Naive B cell (primary cell): Measurements from ENCODE around the gene MAN1C1. TPM values are rescaled to one million over a fixed set of nuclear protein-coding genes. Genes with fewer than 3 reads are reported as not detected.
A peak's percentile ranks its signal among the peaks of the same experiment; 100 is the strongest.

Experiments used
- ATAC-seq, 2 donors: fragments of 150-1000 bp; cut with Tn5 transposase; 2 replicates each; pipeline ENCODE4 v1.10.0; 2021; ENCODE audit warnings: low read depth in 2 of 2, mild to moderate bottlenecking in 2 of 2, moderate library complexity in 2 of 2
- DNase-seq: peaks from one replicate; pipeline ENCODE4 v3.0.0; 2022
- H3K27ac Mint-ChIP-seq, 6 donors: one replicate each; pipeline ENCODE4 v1.8.0; 2020 to 2022; ENCODE audit warnings: mild to moderate bottlenecking in 6 of 6, mixed read lengths in 6 of 6, moderate library complexity in 5 of 6, inconsistent platforms in 2 of 6
- H3K27me3 Mint-ChIP-seq, 3 donors: one replicate each; pipeline ENCODE4 v1.8.0; 2021 to 2022; ENCODE audit warnings: mixed read lengths in 3 of 3, mild to moderate bottlenecking in 1 of 3
- H3K36me3 Mint-ChIP-seq, 2 donors: one replicate each; pipeline ENCODE4 v1.8.0; 2020 to 2022; ENCODE audit warnings: mixed read lengths in 2 of 2, inconsistent platforms in 1 of 2, mild to moderate bottlenecking in 1 of 2
- H3K4me1 Mint-ChIP-seq, 3 donors: one replicate each; pipeline ENCODE4 v1.8.0; 2020 to 2022; ENCODE audit warnings: mixed read lengths in 3 of 3, inconsistent platforms in 1 of 3, mild to moderate bottlenecking in 1 of 3, moderate library complexity in 1 of 3
- H3K4me3 Mint-ChIP-seq, 8 donors: one replicate each; pipeline ENCODE4 v1.8.0; 2020 to 2022; ENCODE audit warnings: mild to moderate bottlenecking in 8 of 8, mixed read lengths in 8 of 8, moderate library complexity in 8 of 8, inconsistent platforms in 2 of 8
- H3K9me3 Mint-ChIP-seq, 7 donors: one replicate each; pipeline ENCODE4 v1.8.0; 2020 to 2022; ENCODE audit warnings: mixed read lengths in 7 of 7, mild to moderate bottlenecking in 5 of 7, inconsistent platforms in 2 of 7, moderate library complexity in 1 of 7
- polyA plus RNA-seq, 6 donors: library from polyadenylated mRNA; unstranded; fragments of 300-500 nt; fragmentation: Illumina TruSeq; gene quantifications; one replicate each; pipeline ENCODE4 v1.2.3, GENCODE V29; 2021; ENCODE audit warnings: low read depth in 6 of 6

Gene MAN1C1
- polyA plus RNA-seq, 6 donors from 2014 or later = 0.16 to 0.52 (median 0.44) TPM; not detected in 3

DNA sequence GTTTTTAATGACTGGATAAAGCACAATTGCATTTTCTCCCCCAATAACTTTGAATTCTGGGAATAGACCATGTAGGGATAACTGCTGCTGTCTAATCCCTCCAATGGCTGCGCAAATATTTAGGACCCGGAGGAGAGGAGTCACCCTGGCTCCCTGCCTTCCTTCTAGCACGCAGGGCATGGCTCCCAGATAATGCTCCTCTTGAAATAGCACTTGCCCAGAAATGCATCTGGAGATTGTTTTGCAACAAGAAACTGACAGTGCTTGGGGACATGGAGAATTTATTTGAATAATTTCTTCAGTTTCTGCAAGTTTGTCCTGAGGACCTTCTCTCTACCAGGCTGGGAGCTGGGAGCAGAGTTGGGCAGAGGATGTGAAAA, 83.5 kb downstream of the MAN1C1 start:
- Mint-ChIP-seq H3K4me1 (no peaks in the 10 kb centered on the region), H3K9me3 (no peaks in the 10 kb centered on the region), H3K27me3 (peaks cover 3 to 8% (median 6%) of the 10 kb centered on the region in 3 donors), H3K4me3 (no peak overlapping the region), H3K27ac (no peak overlapping the region), H3K36me3 (no peaks in the 10 kb centered on the region)
- ATAC-seq (no peak), DNase-seq (no peak)

DNA sequence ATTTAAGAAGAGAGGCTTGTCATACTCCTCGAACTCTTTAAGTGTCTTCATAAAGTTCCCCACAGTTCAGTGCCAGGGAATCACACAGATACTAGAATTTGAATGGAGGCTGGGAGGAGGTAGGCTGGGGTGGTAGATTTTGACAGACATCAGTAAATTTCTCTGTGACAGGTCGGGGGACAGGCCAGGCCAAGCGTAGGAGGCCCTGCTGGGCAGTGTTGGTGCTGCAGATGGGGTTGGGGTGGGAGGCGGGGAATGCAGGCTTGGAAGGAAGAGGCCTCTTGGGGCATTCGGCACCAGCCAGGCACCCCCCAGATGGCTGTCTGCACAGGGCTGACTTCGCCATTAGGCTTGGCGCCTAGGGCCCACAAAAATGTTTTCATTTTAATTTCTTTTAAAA, 84.0 kb downstream of the MAN1C1 start:
- H3K27me3 Mint-ChIP-seq = peaks cover 4 to 8% (median 6%) of the 10 kb centered on the region in 3 donors
- H3K27ac Mint-ChIP-seq = no peak overlapping the region
- no peak for ATAC-seq
- H3K36me3 Mint-ChIP-seq = no peaks in the 10 kb centered on the region
- H3K4me3 Mint-ChIP-seq = no peak overlapping the region
- no peaks in the 10 kb centered on the region for H3K4me1 Mint-ChIP-seq
- DNase-seq = no peak
- H3K9me3 Mint-ChIP-seq = no peaks in the 10 kb centered on the region

DNA sequence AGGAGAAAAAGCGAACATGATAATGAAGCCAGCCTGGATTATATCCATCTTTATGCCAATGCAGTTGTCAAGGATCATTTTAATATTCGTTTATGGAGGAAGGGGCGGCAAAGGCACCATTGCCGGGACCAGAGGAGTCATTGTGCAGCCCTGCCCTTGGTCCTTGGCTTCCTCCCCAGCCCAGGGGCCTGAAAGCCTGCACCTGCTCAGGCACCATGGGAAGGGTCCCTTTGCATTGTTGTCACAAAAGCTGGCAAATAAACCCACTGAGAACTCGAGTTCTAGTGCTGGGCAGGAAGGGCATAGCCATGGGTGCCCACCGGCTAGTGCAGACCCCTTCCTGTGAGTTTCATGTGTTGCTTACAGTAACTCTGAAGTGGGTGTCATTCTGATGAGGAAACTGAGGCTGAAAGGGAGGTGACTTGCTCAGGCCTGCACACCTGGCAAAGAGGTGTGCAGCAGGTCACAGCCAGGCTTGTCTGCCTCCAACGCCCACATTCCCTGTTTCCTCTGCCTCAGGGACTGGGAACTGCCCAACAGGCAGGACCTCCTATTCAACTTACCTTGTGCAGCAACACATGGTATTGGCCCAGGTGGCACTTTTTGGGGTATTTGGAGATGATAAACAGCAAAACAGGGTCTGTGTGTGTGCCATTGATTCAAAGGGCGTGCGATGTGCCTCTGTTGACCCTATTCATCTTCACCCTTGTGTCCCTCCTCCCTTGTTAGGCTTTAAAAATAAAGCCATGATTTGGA, 84.6 kb downstream of the MAN1C1 start:
- no peak for ATAC-seq
- H3K4me3 Mint-ChIP-seq = no peak overlapping the region
- no peak overlapping the region for H3K27ac Mint-ChIP-seq
- DNase-seq = no peak
- no peaks in the 10 kb centered on the region for H3K9me3 Mint-ChIP-seq
- H3K27me3 Mint-ChIP-seq = peaks cover 4 to 10% (median 6%) of the 10 kb centered on the region in 3 donors
- H3K36me3 Mint-ChIP-seq = no peaks in the 10 kb centered on the region
- no peaks in the 10 kb centered on the region for H3K4me1 Mint-ChIP-seq

DNA sequence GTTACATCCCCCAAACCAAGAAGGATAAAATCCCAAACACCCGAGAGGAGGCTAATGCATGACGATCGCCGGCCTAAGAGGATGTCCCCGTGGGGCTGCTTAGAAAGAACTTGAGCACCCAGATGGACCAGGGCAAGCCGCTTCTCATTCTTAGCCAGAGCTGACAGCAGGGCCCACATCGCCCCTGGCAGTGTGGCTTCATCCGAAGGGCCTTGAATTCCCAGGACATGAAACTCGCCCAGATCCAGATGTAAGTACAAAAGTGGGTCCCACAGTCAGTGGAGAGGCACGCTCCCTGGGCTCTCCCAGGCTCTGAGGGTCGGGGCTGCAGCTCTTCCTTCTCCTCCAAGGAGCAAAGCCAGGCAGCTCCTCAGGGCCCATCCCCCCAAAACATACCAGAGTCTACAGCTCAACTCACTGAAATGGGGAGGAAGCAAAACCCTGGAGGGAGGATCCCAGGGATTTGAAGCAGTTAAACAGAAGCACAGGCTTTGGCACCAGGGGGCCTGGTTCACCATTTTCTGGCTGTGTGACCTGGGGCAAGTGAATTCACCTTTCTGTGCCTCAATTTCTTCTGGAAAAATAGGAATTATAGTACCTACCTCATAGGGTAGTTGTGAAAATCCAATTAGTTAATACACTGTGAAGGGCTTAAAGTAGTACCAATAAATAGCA, 85.6 kb downstream of the MAN1C1 start:
- H3K9me3 Mint-ChIP-seq = no peaks in the 10 kb centered on the region
- no peak overlapping the region for H3K27ac Mint-ChIP-seq
- no peaks in the 10 kb centered on the region for H3K4me1 Mint-ChIP-seq
- ATAC-seq (no peak), DNase-seq (no peak)
- H3K36me3 Mint-ChIP-seq = no peaks in the 10 kb centered on the region
- peaks cover 4 to 12% (median 6%) of the 10 kb centered on the region in 3 donors for H3K27me3 Mint-ChIP-seq
- H3K4me3 Mint-ChIP-seq = no peak overlapping the region

DNA sequence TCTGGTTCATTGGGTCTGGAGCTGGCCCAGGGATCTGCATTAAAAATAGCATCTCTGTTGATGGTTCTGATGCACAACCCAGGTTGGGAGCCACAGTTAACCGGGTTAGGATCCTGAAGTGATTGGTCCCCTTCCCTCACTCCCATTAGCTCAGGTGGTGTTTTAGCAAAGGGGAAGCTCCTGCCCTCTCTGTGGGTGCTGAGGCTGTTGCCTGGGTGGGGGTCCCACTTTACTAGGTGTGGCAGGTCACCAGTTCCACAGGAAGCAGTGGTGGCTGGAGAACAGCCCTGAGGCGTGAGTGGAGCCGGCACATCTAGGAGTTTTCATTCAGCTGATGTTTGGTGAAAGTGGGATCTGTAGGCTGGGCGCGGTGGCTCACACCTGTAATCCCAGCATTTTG, 86.5 kb downstream of the MAN1C1 start:
- no peaks in the 10 kb centered on the region for H3K36me3 Mint-ChIP-seq
- no peak overlapping the region for H3K27ac Mint-ChIP-seq
- ATAC-seq (no peak), DNase-seq (no peak)
- H3K9me3 Mint-ChIP-seq = no peaks in the 10 kb centered on the region
- no peak overlapping the region for H3K4me3 Mint-ChIP-seq
- H3K4me1 Mint-ChIP-seq = no peaks in the 10 kb centered on the region
- H3K27me3 Mint-ChIP-seq = peaks cover 2 to 8% (median 4%) of the 10 kb centered on the region in 3 donors

- Mint-ChIP-seq H3K4me1 (no peaks in the 10 kb centered on the region), H3K27ac (no peak overlapping the region), H3K36me3 (no peaks in the 10 kb centered on the region), H3K4me3 (no peak overlapping the region), H3K9me3 (no peaks in the 10 kb centered on the region), H3K27me3 (peaks cover 0 to 4% (median 4%) of the 10 kb centered on the region in 3 donors)
- ATAC-seq (no peak), DNase-seq (no peak)
These were observed 87.2 kb downstream of the MAN1C1 start for GRCh38 chr1:25703671-25704266.

- ATAC-seq (no peak), DNase-seq (no peak)
- no peak overlapping the region for H3K27ac Mint-ChIP-seq
- no peak overlapping the region for H3K4me3 Mint-ChIP-seq
- H3K36me3 Mint-ChIP-seq = no peaks in the 10 kb centered on the region
- no peaks in the 10 kb centered on the region for H3K9me3 Mint-ChIP-seq
- no peaks in the 10 kb centered on the region for H3K4me1 Mint-ChIP-seq
- peaks cover 0 to 4% (median 4%) of the 10 kb centered on the region in 3 donors for H3K27me3 Mint-ChIP-seq
These were observed 87.7 kb downstream of the MAN1C1 start for GRCh38 chr1:25704267-25704691.

DNA sequence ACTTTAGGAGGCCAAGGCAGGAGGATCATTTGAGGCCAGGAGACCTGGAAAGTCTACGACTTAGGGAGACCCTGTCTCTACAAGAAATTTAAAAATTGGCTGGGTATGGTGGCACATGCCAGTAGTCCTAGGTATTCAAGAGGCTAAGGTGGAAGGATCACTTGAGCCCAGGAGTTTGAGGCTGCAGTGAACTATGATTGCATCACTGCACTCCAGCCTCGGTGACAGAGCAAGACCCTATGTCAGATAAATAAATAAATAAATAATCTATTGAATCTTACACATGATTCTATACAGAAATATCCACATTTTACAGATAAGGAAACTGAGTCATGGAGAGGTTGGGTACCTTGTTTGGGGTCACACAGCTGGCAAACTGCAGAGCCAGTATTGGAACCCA, 89.1 kb downstream of the MAN1C1 start:
- Mint-ChIP-seq H3K27me3 (peaks cover 0 to 4% (median 4%) of the 10 kb centered on the region in 3 donors), H3K4me3 (no peak overlapping the region), H3K36me3 (no peaks in the 10 kb centered on the region), H3K27ac (peak overlapping the region in 1 of 6 donors; percentile 30), H3K4me1 (no peaks in the 10 kb centered on the region), H3K9me3 (no peaks in the 10 kb centered on the region)
- no peak for DNase-seq
- no peak for ATAC-seq

DNA sequence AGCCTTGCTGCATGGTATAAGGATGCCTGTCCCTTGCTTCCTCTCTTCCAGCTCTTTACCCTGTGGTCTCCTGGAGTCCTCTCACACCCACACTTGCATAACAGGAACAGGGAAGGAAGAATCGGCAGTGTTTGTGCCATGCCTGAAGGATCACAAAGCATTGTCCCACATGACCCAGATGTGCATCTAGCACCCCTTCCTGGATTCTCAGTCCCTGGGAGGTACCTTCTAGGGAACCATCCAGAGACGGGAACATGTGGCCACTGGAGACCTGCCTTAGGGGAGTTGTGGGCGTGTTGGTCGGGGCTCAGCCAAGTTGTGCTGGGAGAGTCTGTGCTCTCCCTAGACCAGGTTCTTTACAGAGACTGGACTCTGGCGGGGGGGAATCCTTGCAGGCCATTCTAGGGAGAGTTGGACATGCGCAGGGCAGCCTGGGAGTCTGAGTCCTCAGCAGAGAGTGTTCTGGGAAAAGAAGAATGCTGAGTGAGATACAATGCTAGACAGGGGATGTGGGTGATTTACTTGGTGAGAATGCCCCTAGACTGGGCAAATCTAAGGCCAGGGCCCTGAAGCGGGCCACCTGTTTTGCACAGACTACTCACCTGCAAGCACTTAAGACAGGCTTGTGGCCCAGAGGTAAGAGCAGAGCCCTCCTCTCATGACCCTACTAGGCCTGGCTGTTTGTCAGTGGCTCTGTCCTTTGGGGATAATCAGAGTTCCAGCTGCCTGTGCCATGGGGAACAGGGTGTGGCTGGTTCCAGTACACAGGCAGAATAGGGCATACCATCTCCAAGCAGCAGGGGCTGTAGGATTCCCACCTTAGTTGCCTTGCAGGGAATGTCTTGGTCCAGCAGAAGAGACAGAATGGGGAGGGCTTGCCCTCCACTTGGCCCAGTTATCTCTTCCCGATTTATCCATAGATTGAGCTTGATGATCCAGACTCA, 89.8 kb downstream of the MAN1C1 start:
- Mint-ChIP-seq H3K27ac (no peak overlapping the region), H3K27me3 (peaks cover 0 to 4% (median 4%) of the 10 kb centered on the region in 3 donors), H3K4me3 (no peak overlapping the region), H3K4me1 (peaks cover under 1 to 5% (median 1%) of the 10 kb centered on the region in 3 donors), H3K9me3 (no peaks in the 10 kb centered on the region), H3K36me3 (no peaks in the 10 kb centered on the region)
- ATAC-seq (no peak), DNase-seq (no peak)

GRCh38 chr1:25707280-25708016, 90.9 kb downstream of the MAN1C1 start:
- Mint-ChIP-seq H3K27me3 (peaks cover 0 to 4% (median 4%) of the 10 kb centered on the region in 3 donors), H3K9me3 (no peaks in the 10 kb centered on the region), H3K4me3 (no peak overlapping the region), H3K36me3 (no peaks in the 10 kb centered on the region), H3K4me1 (peaks cover 6 to 12% (median 10%) of the 10 kb centered on the region in 3 donors), H3K27ac (no peak overlapping the region)
- DNase-seq (no peak), ATAC-seq (no peak)

- no peak for ATAC-seq
- DNase-seq = no peak
- Mint-ChIP-seq H3K9me3 (no peaks in the 10 kb centered on the region), H3K36me3 (no peaks in the 10 kb centered on the region), H3K4me3 (no peak overlapping the region), H3K27me3 (peaks cover 0 to 4% (median 0%) of the 10 kb centered on the region in 3 donors), H3K27ac (peak overlapping the region in 1 of 6 donors; percentile 20), H3K4me1 (peaks cover 6 to 15% (median 10%) of the 10 kb centered on the region in 3 donors)
These were observed 94.2 kb downstream of the MAN1C1 start for GRCh38 chr1:25710583-25711347.
